Neural cell (in vitro differentiated cells): Measurements from ENCODE around the gene ZNRF1. TPM values are rescaled to one million over a fixed set of nuclear protein-coding genes. Genes with fewer than 3 reads are reported as not detected.

Source experiments
- H2AFZ ChIP-seq: fragments of 200-600, 300-800 bp; sonication (generic), shearing (Covaris generic); 2 replicates; pipeline ENCODE4 v1.6.0; 2014; ENCODE audit warnings: low read depth, mild to moderate bottlenecking, antibody characterized with exemption, low read length, moderate library complexity
- H3F3A ChIP-seq: fragments of 200-600 bp; shearing (Covaris generic); 2 replicates; pipeline ENCODE4 v1.6.1; 2016; ENCODE audit warnings: mild to moderate bottlenecking, moderate library complexity, mixed read lengths, antibody characterized with exemption, low read length; ENCODE audit not compliant: insufficient read depth, poor library complexity, severe bottlenecking
- H3K27ac ChIP-seq: fragments of 200-600, 300-800 bp; sonication (generic), shearing (Covaris generic); 2 replicates; pipeline ENCODE4 v1.5.1; 2014; ENCODE audit warnings: mild to moderate bottlenecking, low read length, moderate library complexity
- H3K27me3 ChIP-seq: fragments of 300-800, 200-600 bp; sonication (generic), shearing (Covaris generic); 2 replicates; pipeline ENCODE4 v1.6.0; 2014; ENCODE audit warnings: mild to moderate bottlenecking, low read depth, low read length, moderate library complexity; ENCODE audit not compliant: insufficient read depth
- H3K36me3 ChIP-seq: fragments of 300-800, 200-600 bp; sonication (generic), shearing (Covaris generic); 2 replicates; pipeline ENCODE4 v1.5.1; 2014; ENCODE audit warnings: mild to moderate bottlenecking, antibody characterized with exemption, low read length, moderate library complexity; ENCODE audit not compliant: insufficient read depth
- H3K4me2 ChIP-seq: fragments of 300-800, 200-600 bp; sonication (generic), shearing (Covaris generic); 2 replicates; pipeline ENCODE4 v1.6.0; 2014; ENCODE audit warnings: mild to moderate bottlenecking, low read length
- H3K4me3 ChIP-seq: fragments of 300-800, 200-600 bp; sonication (generic), shearing (Covaris generic); 2 replicates; pipeline ENCODE4 v1.5.1; 2014; ENCODE audit warnings: mild to moderate bottlenecking, low read length, moderate library complexity
- H3K79me2 ChIP-seq: fragments of 200-600 bp; shearing (Covaris generic); replicated peaks from 2 replicates; pipeline ENCODE4 v1.6.0; 2014; ENCODE audit warnings: mild to moderate bottlenecking, low read length, moderate library complexity; ENCODE audit not compliant: insufficient read depth
- H3K9ac ChIP-seq: fragments of 300-800, 200-600 bp; sonication (generic), shearing (Covaris generic); 2 replicates; pipeline ENCODE4 v1.6.1; 2016; ENCODE audit warnings: mild to moderate bottlenecking, low read length, mixed read lengths
- H3K9me2 ChIP-seq: fragments of 200-600 bp; shearing (Covaris generic); 2 replicates; pipeline ENCODE4 v1.6.1; 2016; ENCODE audit warnings: mild to moderate bottlenecking, low read length, mixed read lengths; ENCODE audit not compliant: insufficient read depth
- H3K9me3 ChIP-seq: fragments of 200-600, 300-800 bp; sonication (generic), shearing (Covaris generic); 2 replicates; pipeline ENCODE4 v1.6.1; 2016; ENCODE audit warnings: mild to moderate bottlenecking, mixed run types, low read length, moderate library complexity, mixed read lengths
- H4K20me1 ChIP-seq: fragments of 200-600 bp; shearing (Covaris generic); 2 replicates; pipeline ENCODE4 v1.6.1; 2016; ENCODE audit warnings: mild to moderate bottlenecking, mixed run types; ENCODE audit not compliant: insufficient read depth
- EP300 ChIP-seq: fragments of 450-650 bp; conservative IDR thresholded peaks from 2 replicates; pipeline ENCODE4 v1.6.1; 2014; ENCODE audit warnings: antibody characterized with exemption, mild to moderate bottlenecking, moderate library complexity; ENCODE audit not compliant: poor library complexity, severe bottlenecking
- EZH2 ChIP-seq: fragments of 200-600, 300-800 bp; shearing (Covaris generic), sonication (generic); IDR thresholded peaks from 2 replicates; pipeline ENCODE4 v1.6.1; 2014; ENCODE audit warnings: antibody characterized with exemption, low read length, borderline replicate concordance, mild to moderate bottlenecking; ENCODE audit not compliant: insufficient read depth, poor library complexity, severe bottlenecking
- MXI1 ChIP-seq: fragments of 450-650 bp; conservative IDR thresholded peaks from 2 replicates; pipeline ENCODE4 v1.6.1; 2014; ENCODE audit warnings: antibody characterized with exemption, mild to moderate bottlenecking; ENCODE audit not compliant: poor library complexity, severe bottlenecking
- POLR2AphosphoS5 ChIP-seq: IDR thresholded peaks from 2 replicates; pipeline ENCODE4 v1.6.1; 2012
- RAD21 ChIP-seq: fragments of 450-650 bp; conservative IDR thresholded peaks from 2 replicates; pipeline ENCODE4 v1.6.1; 2014; ENCODE audit warnings: antibody characterized with exemption, mild to moderate bottlenecking, moderate library complexity
- SMC3 ChIP-seq: fragments of 450-650 bp; conservative IDR thresholded peaks from 2 replicates; pipeline ENCODE4 v1.6.1; 2014; ENCODE audit warnings: antibody characterized with exemption, mild to moderate bottlenecking, moderate library complexity; ENCODE audit not compliant: poor library complexity
- TAF1 ChIP-seq: IDR thresholded peaks from 2 replicates; pipeline ENCODE4 v1.6.1; 2012; ENCODE audit warnings: low read depth
- polyA plus RNA-seq: library from polyadenylated mRNA; depleted of rRNA; stranded (reverse); fragments of >200 nt; gene quantifications from 2 replicates; pipeline ENCODE4 v1.2.3, GENCODE V29; 2014
- TF ChIP-seq, protein P1 (sequence below): IDR thresholded peaks from 2 replicates; pipeline ENCODE4 v1.6.1; 2012; ENCODE audit warnings: borderline replicate concordance
- TF ChIP-seq, protein P2 (sequence below): fragments of 450-650 bp; IDR thresholded peaks from 2 replicates; pipeline ENCODE4 v1.5.1; 2014; ENCODE audit warnings: antibody characterized with exemption, mild to moderate bottlenecking, moderate library complexity; ENCODE audit not compliant: poor library complexity, severe bottlenecking

The ZNRF1 gene
- polyA plus RNA-seq, 1 donor from 2014 or later = 31.6 TPM

DNA sequence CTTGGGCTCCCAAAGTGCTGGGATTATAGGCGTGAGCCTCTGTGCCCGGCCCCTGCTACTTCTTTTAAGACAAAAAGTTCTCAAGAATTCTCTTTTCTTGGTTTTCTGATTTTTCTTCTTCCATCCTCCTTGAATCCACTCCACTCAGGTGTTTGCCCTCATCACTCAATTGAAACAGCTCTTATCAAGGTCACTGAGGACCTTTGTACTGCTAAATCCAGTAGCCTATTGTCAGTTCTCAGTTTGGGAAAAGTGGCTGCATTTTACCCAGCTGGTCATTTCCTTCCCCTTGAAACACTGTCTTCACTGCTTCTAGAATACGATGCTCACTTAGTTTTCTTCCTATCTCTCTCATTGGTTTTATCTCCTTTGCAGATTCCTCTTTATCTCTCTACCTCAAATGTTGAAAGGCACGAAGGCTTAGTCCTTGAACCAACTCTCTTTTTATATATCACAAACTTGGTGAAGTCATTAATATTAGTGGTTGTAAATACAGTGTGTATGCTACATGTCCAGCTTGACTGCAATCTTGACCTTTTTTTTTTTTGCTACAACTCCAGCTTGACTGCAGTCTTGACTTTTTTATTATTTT lies 29.8 kb downstream of the ZNRF1 start:
- no peak overlapping the region for H3K9ac ChIP-seq
- no peaks in the 10 kb centered on the region for H3K27me3 ChIP-seq
- no peak overlapping the region for H3K27ac ChIP-seq
- H3K9me2 ChIP-seq = no peaks in the 10 kb centered on the region
- H3K4me3 ChIP-seq = no peak overlapping the region
- no peak overlapping the region for H2AFZ ChIP-seq
- H3F3A ChIP-seq = no peaks in the 10 kb centered on the region
- TF ChIP-seq TAF1 (no peak), EZH2 (no peak), MXI1 (no peak), RAD21 (no peak), POLR2AphosphoS5 (no peak), EP300 (no peak), SMC3 (no peak)
- TF ChIP-seq, protein P1, sequence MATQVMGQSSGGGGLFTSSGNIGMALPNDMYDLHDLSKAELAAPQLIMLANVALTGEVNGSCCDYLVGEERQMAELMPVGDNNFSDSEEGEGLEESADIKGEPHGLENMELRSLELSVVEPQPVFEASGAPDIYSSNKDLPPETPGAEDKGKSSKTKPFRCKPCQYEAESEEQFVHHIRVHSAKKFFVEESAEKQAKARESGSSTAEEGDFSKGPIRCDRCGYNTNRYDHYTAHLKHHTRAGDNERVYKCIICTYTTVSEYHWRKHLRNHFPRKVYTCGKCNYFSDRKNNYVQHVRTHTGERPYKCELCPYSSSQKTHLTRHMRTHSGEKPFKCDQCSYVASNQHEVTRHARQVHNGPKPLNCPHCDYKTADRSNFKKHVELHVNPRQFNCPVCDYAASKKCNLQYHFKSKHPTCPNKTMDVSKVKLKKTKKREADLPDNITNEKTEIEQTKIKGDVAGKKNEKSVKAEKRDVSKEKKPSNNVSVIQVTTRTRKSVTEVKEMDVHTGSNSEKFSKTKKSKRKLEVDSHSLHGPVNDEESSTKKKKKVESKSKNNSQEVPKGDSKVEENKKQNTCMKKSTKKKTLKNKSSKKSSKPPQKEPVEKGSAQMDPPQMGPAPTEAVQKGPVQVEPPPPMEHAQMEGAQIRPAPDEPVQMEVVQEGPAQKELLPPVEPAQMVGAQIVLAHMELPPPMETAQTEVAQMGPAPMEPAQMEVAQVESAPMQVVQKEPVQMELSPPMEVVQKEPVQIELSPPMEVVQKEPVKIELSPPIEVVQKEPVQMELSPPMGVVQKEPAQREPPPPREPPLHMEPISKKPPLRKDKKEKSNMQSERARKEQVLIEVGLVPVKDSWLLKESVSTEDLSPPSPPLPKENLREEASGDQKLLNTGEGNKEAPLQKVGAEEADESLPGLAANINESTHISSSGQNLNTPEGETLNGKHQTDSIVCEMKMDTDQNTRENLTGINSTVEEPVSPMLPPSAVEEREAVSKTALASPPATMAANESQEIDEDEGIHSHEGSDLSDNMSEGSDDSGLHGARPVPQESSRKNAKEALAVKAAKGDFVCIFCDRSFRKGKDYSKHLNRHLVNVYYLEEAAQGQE = no peak
- TF ChIP-seq, protein P2, sequence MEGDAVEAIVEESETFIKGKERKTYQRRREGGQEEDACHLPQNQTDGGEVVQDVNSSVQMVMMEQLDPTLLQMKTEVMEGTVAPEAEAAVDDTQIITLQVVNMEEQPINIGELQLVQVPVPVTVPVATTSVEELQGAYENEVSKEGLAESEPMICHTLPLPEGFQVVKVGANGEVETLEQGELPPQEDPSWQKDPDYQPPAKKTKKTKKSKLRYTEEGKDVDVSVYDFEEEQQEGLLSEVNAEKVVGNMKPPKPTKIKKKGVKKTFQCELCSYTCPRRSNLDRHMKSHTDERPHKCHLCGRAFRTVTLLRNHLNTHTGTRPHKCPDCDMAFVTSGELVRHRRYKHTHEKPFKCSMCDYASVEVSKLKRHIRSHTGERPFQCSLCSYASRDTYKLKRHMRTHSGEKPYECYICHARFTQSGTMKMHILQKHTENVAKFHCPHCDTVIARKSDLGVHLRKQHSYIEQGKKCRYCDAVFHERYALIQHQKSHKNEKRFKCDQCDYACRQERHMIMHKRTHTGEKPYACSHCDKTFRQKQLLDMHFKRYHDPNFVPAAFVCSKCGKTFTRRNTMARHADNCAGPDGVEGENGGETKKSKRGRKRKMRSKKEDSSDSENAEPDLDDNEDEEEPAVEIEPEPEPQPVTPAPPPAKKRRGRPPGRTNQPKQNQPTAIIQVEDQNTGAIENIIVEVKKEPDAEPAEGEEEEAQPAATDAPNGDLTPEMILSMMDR = no peak
- no peaks in the 10 kb centered on the region for H3K9me3 ChIP-seq
- peaks cover 5% of the 10 kb centered on the region for H4K20me1 ChIP-seq
- no peak overlapping the region for H3K4me2 ChIP-seq
- peaks cover 65% of the 10 kb centered on the region for H3K79me2 ChIP-seq
- H3K36me3 ChIP-seq = no peaks in the 10 kb centered on the region

DNA sequence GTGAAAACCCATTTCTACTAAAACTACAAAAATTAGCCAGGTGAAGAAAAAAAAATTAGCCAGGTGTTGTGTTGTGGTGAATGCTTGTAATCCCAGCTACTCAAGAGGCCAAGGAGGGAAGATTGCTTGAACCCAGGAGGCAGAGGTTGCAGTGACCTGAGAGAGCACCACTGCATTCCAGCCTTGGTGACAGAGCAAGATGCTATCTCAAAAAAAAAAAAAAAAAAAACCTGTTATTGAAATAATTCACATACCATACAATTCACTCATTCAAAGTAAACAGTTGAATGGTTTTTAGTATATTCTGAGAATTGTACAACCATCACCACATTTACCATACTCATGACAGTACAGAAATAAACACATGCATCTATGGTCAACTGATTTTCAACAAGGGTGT lies 31.0 kb downstream of the ZNRF1 start:
- Histone ChIP-seq H3K36me3 (no peaks in the 10 kb centered on the region), H3K27ac (no peak overlapping the region), H3K4me3 (no peak overlapping the region), H3K27me3 (no peaks in the 10 kb centered on the region), H3K9me2 (no peaks in the 10 kb centered on the region), H3K79me2 (peaks cover 66% of the 10 kb centered on the region), H3K4me2 (no peak overlapping the region), H2AFZ (no peak overlapping the region), H4K20me1 (peaks cover 5% of the 10 kb centered on the region), H3F3A (no peaks in the 10 kb centered on the region), H3K9ac (no peak overlapping the region), H3K9me3 (no peaks in the 10 kb centered on the region)
- no peak for TF ChIP-seq SMC3
- no peak for TF ChIP-seq EZH2
- TF ChIP-seq, protein P1 = no peak
- TF ChIP-seq MXI1 = no peak
- no peak for TF ChIP-seq EP300
- TF ChIP-seq, protein P2 = no peak
- TF ChIP-seq RAD21 = no peak
- TF ChIP-seq TAF1 = no peak
- TF ChIP-seq POLR2AphosphoS5 = no peak
